HEK293T (cell line): ENCODE results near the gene HTR7.

Source experiments
- ELF4 ChIP-seq: fragments of 450-650 bp; IDR thresholded peaks from 2 replicates; pipeline ENCODE4 v1.6.1; 2017; ENCODE audit warnings: antibody characterized with exemption
- FOXA1 ChIP-seq: fragments of 450-650 bp; IDR thresholded peaks from 2 replicates; pipeline ENCODE4 v1.6.1; 2016; ENCODE audit warnings: mild to moderate bottlenecking
- FOXK2 ChIP-seq: fragments of 450-650 bp; IDR thresholded peaks from 2 replicates; pipeline ENCODE4 v1.6.1; 2016; ENCODE audit warnings: mild to moderate bottlenecking
- LEF1 ChIP-seq: fragments of 450-650 bp; IDR thresholded peaks from 2 replicates; pipeline ENCODE4 v1.6.1; 2017; ENCODE audit warnings: mild to moderate bottlenecking, borderline replicate concordance
- SP1 ChIP-seq: fragments of 450-650 bp; IDR thresholded peaks from 2 replicates; pipeline ENCODE4 v1.6.1; 2017
- TARDBP ChIP-seq: fragments of 450-650 bp; IDR thresholded peaks from 2 replicates; pipeline ENCODE4 v1.6.1; 2016
- ZNF384 ChIP-seq: fragments of 450-650 bp; IDR thresholded peaks from 2 replicates; pipeline ENCODE4 v1.6.1; 2016

GRCh38 chr10:90865401-90865800 is 7.6 kb upstream of the HTR7 start:
- TF ChIP-seq FOXA1 (no peak), ELF4 (no peak), ZNF384 (no peak), SP1 (no peak), LEF1 (no peak), FOXK2 (no peak), TARDBP (no peak)
